Hepatocyte (in vitro differentiated cells): ENCODE measurements around the gene SLC17A9.

Experiments
- EZH2 ChIP-seq: fragments of 200-600 bp; sonication (generic); IDR thresholded peaks from 2 replicates; pipeline ENCODE4 v1.6.1; 2016; ENCODE audit warnings: antibody characterized with exemption, mild to moderate bottlenecking, borderline replicate concordance
- TF ChIP-seq, protein P1 (sequence below): fragments of 200-600 bp; sonication (generic); IDR thresholded peaks from 2 replicates; pipeline ENCODE4 v1.5.1; 2016; ENCODE audit warnings: antibody characterized with exemption, mild to moderate bottlenecking; ENCODE audit not compliant: poor library complexity

DNA sequence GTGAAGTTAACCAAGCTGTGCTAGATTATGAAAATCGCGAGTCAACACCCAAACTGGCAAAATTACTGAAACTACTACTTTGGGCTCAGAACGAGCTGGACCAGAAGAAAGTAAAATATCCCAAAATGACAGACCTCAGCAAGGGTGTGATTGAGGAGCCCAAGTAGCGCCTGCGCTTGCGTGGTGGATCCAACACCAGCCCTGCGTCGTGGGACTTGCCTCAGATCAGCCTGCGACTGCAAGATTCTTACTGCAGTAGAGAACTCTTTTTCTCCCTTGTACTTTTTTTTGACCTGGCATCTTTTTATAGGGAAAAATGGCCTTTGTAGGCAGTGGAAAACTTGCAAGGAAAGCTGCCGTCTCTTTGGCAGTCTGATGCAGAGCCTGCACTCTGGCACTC, 7.8 kb upstream of the SLC17A9 start:
- TF ChIP-seq, protein P1, sequence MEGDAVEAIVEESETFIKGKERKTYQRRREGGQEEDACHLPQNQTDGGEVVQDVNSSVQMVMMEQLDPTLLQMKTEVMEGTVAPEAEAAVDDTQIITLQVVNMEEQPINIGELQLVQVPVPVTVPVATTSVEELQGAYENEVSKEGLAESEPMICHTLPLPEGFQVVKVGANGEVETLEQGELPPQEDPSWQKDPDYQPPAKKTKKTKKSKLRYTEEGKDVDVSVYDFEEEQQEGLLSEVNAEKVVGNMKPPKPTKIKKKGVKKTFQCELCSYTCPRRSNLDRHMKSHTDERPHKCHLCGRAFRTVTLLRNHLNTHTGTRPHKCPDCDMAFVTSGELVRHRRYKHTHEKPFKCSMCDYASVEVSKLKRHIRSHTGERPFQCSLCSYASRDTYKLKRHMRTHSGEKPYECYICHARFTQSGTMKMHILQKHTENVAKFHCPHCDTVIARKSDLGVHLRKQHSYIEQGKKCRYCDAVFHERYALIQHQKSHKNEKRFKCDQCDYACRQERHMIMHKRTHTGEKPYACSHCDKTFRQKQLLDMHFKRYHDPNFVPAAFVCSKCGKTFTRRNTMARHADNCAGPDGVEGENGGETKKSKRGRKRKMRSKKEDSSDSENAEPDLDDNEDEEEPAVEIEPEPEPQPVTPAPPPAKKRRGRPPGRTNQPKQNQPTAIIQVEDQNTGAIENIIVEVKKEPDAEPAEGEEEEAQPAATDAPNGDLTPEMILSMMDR: no peak
- no peak for TF ChIP-seq EZH2
